K562 (cell line): ENCODE results near the gene LRRC8C.

Source experiments
- CEBPB ChIP-seq: fragments of 450-650 bp; IDR thresholded peaks from 2 replicates; pipeline ENCODE4 v1.6.1; 2016; ENCODE audit warnings: missing genetic modification characterization, missing compliant biosample characterization
- FOS ChIP-seq: IDR thresholded peaks from 3 replicates; pipeline ENCODE4 v1.6.1; 2011; ENCODE audit not compliant: insufficient read length; ENCODE audit errors: extremely low read depth
- HNRNPL ChIP-seq: fragments of 200-400 bp; formaldehyde crosslinking; IDR thresholded peaks from 2 replicates; pipeline ENCODE4 v1.6.1; 2017; ENCODE audit warnings: low read depth, mild to moderate bottlenecking, low read length
- LEF1 ChIP-seq: fragments of 450-650 bp; IDR thresholded peaks from 2 replicates; pipeline ENCODE4 v1.6.1; 2016; ENCODE audit warnings: mild to moderate bottlenecking
- MTA2 ChIP-seq: fragments of 450-650 bp; IDR thresholded peaks from 2 replicates; pipeline ENCODE4 v1.6.1; 2016; ENCODE audit warnings: low read depth
- POLR2A ChIP-seq: fragments of 450-650 bp; conservative IDR thresholded peaks from 2 replicates; pipeline ENCODE4 v1.6.1; 2016
- SIN3B ChIP-seq: fragments of 450-650 bp; IDR thresholded peaks from 2 replicates; pipeline ENCODE4 v1.6.1; 2017; ENCODE audit warnings: low read depth, mild to moderate bottlenecking, moderate library complexity
- STAT6 ChIP-seq: sonication (generic); formaldehyde crosslinking; IDR thresholded peaks from 2 replicates; pipeline ENCODE4 v1.8.1; 2023; ENCODE audit warnings: mild to moderate bottlenecking, missing genetic modification reagents
- TBP ChIP-seq: optimal IDR thresholded peaks from 2 replicates; pipeline ENCODE3; 2011; ENCODE audit warnings: low read depth, low read length, improper control_type of control experiment
- TF ChIP-seq, protein P1 (sequence below), 3 experiments: IDR thresholded peaks in 2 of 3; conservative IDR thresholded peaks in 1 of 3; 2 replicates each; pipeline ENCODE4 v1.5.1; 2011 to 2012; ENCODE audit warnings: low read length in 3 of 3, mild to moderate bottlenecking in 3 of 3, control low read depth in 2 of 3, improper control_type of control experiment in 1 of 3, inconsistent platforms in 1 of 3, low read depth in 1 of 3, mixed read lengths in 1 of 3, moderate library complexity in 1 of 3; ENCODE audit not compliant: insufficient read depth in 2 of 3
- TF ChIP-seq, protein P2 (sequence below): fragments of 250-450 bp; sonication (Bioruptor Pico); IDR thresholded peaks from 2 replicates; pipeline ENCODE4 v1.8.0; 2021; ENCODE audit warnings: moderate library complexity, mild to moderate bottlenecking, inconsistent platforms

DNA sequence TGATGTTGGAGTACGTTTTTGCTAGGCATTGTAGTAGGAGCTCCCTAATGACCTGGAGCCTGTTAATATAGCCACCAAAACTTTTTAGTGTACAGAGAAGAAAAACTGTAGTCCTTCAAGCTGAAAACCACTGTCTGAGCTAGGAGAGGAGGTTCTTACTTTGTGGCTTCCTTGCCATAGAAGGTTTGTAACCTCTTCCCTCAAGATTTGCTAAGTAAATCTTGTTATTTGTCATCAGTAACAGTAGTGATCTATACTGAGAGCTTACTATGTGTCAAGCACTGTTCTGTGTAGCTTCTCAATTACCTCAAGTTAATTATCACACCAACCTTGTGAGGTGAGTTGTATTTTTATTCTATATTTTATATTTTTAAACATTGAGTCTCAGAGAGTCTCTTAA is 21.2 kb upstream of the LRRC8C start:
- TF ChIP-seq, protein P1, sequence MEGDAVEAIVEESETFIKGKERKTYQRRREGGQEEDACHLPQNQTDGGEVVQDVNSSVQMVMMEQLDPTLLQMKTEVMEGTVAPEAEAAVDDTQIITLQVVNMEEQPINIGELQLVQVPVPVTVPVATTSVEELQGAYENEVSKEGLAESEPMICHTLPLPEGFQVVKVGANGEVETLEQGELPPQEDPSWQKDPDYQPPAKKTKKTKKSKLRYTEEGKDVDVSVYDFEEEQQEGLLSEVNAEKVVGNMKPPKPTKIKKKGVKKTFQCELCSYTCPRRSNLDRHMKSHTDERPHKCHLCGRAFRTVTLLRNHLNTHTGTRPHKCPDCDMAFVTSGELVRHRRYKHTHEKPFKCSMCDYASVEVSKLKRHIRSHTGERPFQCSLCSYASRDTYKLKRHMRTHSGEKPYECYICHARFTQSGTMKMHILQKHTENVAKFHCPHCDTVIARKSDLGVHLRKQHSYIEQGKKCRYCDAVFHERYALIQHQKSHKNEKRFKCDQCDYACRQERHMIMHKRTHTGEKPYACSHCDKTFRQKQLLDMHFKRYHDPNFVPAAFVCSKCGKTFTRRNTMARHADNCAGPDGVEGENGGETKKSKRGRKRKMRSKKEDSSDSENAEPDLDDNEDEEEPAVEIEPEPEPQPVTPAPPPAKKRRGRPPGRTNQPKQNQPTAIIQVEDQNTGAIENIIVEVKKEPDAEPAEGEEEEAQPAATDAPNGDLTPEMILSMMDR (IDR thresholded peaks at IDR 0.05 in 2 of 3, conservative IDR thresholded peaks at IDR 0.05 in 1 of 3; ENCODE audit: insufficient read depth in 2 of 3, low read depth in 1 of 3, low read length in 3 of 3), result no peak
- TF ChIP-seq STAT6 (CRISPR knock-in tag), result no peak
- TF ChIP-seq, protein P2, sequence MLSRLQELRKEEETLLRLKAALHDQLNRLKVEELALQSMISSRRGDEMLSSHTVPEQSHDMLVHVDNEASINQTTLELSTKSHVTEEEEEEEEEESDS (CRISPR knock-in tag), result no peak
- no peak for TF ChIP-seq LEF1
- TF ChIP-seq HNRNPL, result no peak
- TF ChIP-seq CEBPB (tag), result no peak
- no peak for TF ChIP-seq TBP
- TF ChIP-seq POLR2A, result no peak
- no peak for TF ChIP-seq FOS
- no peak for TF ChIP-seq SIN3B
- no peak for TF ChIP-seq MTA2
